T1000 (cell line): ENCODE measurements around the gene LRRC4C.

ENCODE experiments used
- DNase-seq: peaks from one replicate; lab custom pipeline; 2025; ENCODE audit warnings: mixed read lengths; lab: John Stamatoyannopoulos, UW

The LRRC4C gene

GRCh38 chr11:41250408-41250935 lies 209.0 kb downstream of the LRRC4C start:
- no peak for DNase-seq

GRCh38 chr11:41247621-41248020 lies 211.8 kb downstream of the LRRC4C start:
- no peak for DNase-seq

GRCh38 chr11:41246399-41246745 lies 213.1 kb downstream of the LRRC4C start:
- no peak for DNase-seq

- DNase-seq, result no peak
These were observed 213.6 kb downstream of the LRRC4C start for GRCh38 chr11:41245704-41246398.

GRCh38 chr11:41245184-41245583 lies 214.3 kb downstream of the LRRC4C start:
- no peak for DNase-seq

GRCh38 chr11:41237382-41237781 lies 222.1 kb downstream of the LRRC4C start:
- DNase-seq, result no peak

GRCh38 chr11:41235668-41236067 lies 223.8 kb downstream of the LRRC4C start:
- DNase-seq, result no peak

- DNase-seq, result no peak
These were observed 233.4 kb downstream of the LRRC4C start for GRCh38 chr11:41225856-41226633.

- no peak for DNase-seq
These were observed 237.2 kb downstream of the LRRC4C start for GRCh38 chr11:41222236-41222635.

- no peak for DNase-seq
These were observed 253.1 kb downstream of the LRRC4C start for GRCh38 chr11:41206388-41206787.

- DNase-seq, result peak; percentile 15
These were observed 258.3 kb downstream of the LRRC4C start for GRCh38 chr11:41201156-41201555.

GRCh38 chr11:41190437-41191082 lies 268.9 kb downstream of the LRRC4C start:
- no peak for DNase-seq

- DNase-seq, result no peak
These were observed 269.6 kb downstream of the LRRC4C start for GRCh38 chr11:41189701-41190436.

- no peak for DNase-seq
These were observed 281.7 kb downstream of the LRRC4C start for GRCh38 chr11:41177791-41178190.

- DNase-seq, result no peak
These were observed 284.0 kb downstream of the LRRC4C start for GRCh38 chr11:41175304-41175972.

GRCh38 chr11:41146326-41146725 lies 313.1 kb downstream of the LRRC4C start:
- DNase-seq, result no peak

GRCh38 chr11:41145420-41145819 lies 314.0 kb downstream of the LRRC4C start:
- DNase-seq, result no peak

- DNase-seq, result no peak
These were observed 324.5 kb downstream of the LRRC4C start for GRCh38 chr11:41134971-41135370.

- no peak for DNase-seq
These were observed 326.4 kb downstream of the LRRC4C start for GRCh38 chr11:41133023-41133422.

GRCh38 chr11:41121600-41121999 lies 337.9 kb downstream of the LRRC4C start:
- no peak for DNase-seq

GRCh38 chr11:41119484-41119883 lies 340.0 kb downstream of the LRRC4C start:
- DNase-seq, result no peak

- DNase-seq, result no peak
These were observed 340.9 kb downstream of the LRRC4C start for GRCh38 chr11:41118521-41118920.
